Measurements from ENCODE around the gene COL26A1. TPM values are rescaled to one million over a fixed set of nuclear protein-coding genes. Genes with fewer than 3 reads are reported as not detected.
"Not testable (repeated sequence)": the region's sequence is repeated elsewhere in the genome, so short reads cannot be mapped to it uniquely, and the experiment has no call there.

COL26A1 gene
- total RNA-seq, 1 experiment from 2014 or later: not detected

- Histone ChIP-seq H3K4me2 (ENCODE audit: low read length) (no peak overlapping the region), H3K27me3 (ENCODE audit: low read length) (no peaks in the 10 kb centered on the region), H3K79me2 (ENCODE audit: low read length) (no peaks in the 10 kb centered on the region), H2AFZ (ENCODE audit: low read length) (no peak overlapping the region), H4K20me1 (ENCODE audit: low read length) (no peaks in the 10 kb centered on the region), H3K4me3 (ENCODE audit: low read length) (no peak overlapping the region), H3K9me2 (replicated peaks; ENCODE audit: low read length) (no peaks in the 10 kb centered on the region), H3K36me3 (ENCODE audit: low read depth, low read length) (no peaks in the 10 kb centered on the region), H3K9ac (ENCODE audit: low read length) (no peak overlapping the region), H3K4me1 (ENCODE audit: insufficient read depth, low read length) (no peaks in the 10 kb centered on the region), H3K27ac (ENCODE audit: low read length) (no peak overlapping the region), H3F3A (ENCODE audit: low read length, unreplicated experiment) (no peaks in the 10 kb centered on the region), H3K9me3 (ENCODE audit: low read length) (no peaks in the 10 kb centered on the region)
- no TSS peak for BruUV-seq (replicated peaks)
- no peak for DNase-seq
- ChIA-PET POLR2A (ENCODE audit: unreplicated experiment) (no interaction called here), CTCF (interaction anchor here (0.6 kb wide), 1 partner anchor 885 kb away, joined by 10 read pairs; no protein-coding TSS in a partner anchor)
- no peak for TF ChIP-seq EZH2phosphoT487 (IDR thresholded peaks at IDR 0.05; ENCODE audit: borderline replicate concordance, low read length)
- no peak for ATAC-seq
- intact Hi-C loops (cut with micrococcal nuclease): no loop called here
Observed at GRCh38 chr7:101557978-101558741, 195.5 kb downstream of the COL26A1 start.

GRCh38 chr7:101558742-101559325 is 196.2 kb downstream of the COL26A1 start:
- peak; percentile 72 for ATAC-seq
- POLR2A ChIA-PET (ENCODE audit: unreplicated experiment): no interaction called here

DNA sequence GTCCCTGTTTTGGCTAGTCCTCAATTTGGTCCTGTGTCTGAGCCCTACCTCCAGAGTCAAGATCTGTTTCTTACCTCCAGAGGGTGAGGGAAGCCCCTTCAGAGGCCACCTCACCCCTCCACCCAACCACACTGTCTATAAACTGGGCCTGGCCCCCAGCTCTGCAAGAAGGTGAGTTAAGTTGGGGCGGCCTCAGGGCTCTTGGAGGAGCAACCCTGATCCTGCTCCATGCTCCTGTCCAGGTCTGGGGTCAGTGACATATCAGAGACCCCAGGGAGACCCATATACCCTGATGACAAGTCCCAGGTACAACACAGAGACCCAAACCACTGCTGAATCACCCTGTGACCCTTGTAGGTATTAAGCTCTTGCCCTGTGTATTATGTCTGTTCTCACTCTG is 196.9 kb downstream of the COL26A1 start:
- ChIA-PET CTCF (no interaction called here), POLR2A (ENCODE audit: unreplicated experiment) (no interaction called here)
- no TSS peak for BruUV-seq (replicated peaks)
- no peaks in the 10 kb centered on the region for H3K4me1 ChIP-seq (ENCODE audit: insufficient read depth, low read length)
- H3K4me2 ChIP-seq (ENCODE audit: low read length): no peak overlapping the region
- H3K4me3 ChIP-seq (ENCODE audit: low read length): no peak overlapping the region
- no peaks in the 10 kb centered on the region for H3F3A ChIP-seq (ENCODE audit: low read length, unreplicated experiment)
- no peaks in the 10 kb centered on the region for H3K79me2 ChIP-seq (ENCODE audit: low read length)
- no peak for DNase-seq
- intact Hi-C loops (cut with micrococcal nuclease): no loop called here
- H3K27me3 ChIP-seq (ENCODE audit: low read length): no peaks in the 10 kb centered on the region
- ATAC-seq: no peak
- no peak overlapping the region for H3K27ac ChIP-seq (ENCODE audit: low read length)
- H3K36me3 ChIP-seq (ENCODE audit: low read depth, low read length): no peaks in the 10 kb centered on the region
- H3K9me3 ChIP-seq (ENCODE audit: low read length): no peaks in the 10 kb centered on the region
- no peaks in the 10 kb centered on the region for H4K20me1 ChIP-seq (ENCODE audit: low read length)
- TF ChIP-seq, protein P1, sequence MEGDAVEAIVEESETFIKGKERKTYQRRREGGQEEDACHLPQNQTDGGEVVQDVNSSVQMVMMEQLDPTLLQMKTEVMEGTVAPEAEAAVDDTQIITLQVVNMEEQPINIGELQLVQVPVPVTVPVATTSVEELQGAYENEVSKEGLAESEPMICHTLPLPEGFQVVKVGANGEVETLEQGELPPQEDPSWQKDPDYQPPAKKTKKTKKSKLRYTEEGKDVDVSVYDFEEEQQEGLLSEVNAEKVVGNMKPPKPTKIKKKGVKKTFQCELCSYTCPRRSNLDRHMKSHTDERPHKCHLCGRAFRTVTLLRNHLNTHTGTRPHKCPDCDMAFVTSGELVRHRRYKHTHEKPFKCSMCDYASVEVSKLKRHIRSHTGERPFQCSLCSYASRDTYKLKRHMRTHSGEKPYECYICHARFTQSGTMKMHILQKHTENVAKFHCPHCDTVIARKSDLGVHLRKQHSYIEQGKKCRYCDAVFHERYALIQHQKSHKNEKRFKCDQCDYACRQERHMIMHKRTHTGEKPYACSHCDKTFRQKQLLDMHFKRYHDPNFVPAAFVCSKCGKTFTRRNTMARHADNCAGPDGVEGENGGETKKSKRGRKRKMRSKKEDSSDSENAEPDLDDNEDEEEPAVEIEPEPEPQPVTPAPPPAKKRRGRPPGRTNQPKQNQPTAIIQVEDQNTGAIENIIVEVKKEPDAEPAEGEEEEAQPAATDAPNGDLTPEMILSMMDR (conservative IDR thresholded peaks at IDR 0.05; ENCODE audit: low read depth, low read length): no peak
- TF ChIP-seq EZH2 (IDR thresholded peaks at IDR 0.05; ENCODE audit: low read length, unreplicated experiment) (no peak), EZH2phosphoT487 (IDR thresholded peaks at IDR 0.05; ENCODE audit: borderline replicate concordance, low read length) (no peak)
- H3K9me2 ChIP-seq (replicated peaks; ENCODE audit: low read length): no peaks in the 10 kb centered on the region
- no peak overlapping the region for H3K9ac ChIP-seq (ENCODE audit: low read length)
- no peak overlapping the region for H2AFZ ChIP-seq (ENCODE audit: low read length)

More at GRCh38 chr7:101558742-101559325, 196.2 kb downstream of the COL26A1 start:
- H3K79me2 ChIP-seq (ENCODE audit: low read length): no peaks in the 10 kb centered on the region
- no TSS peak for BruUV-seq (replicated peaks)
- no peak overlapping the region for H3K9ac ChIP-seq (ENCODE audit: low read length)
- H3F3A ChIP-seq (ENCODE audit: low read length, unreplicated experiment): no peaks in the 10 kb centered on the region
- no peak overlapping the region for H2AFZ ChIP-seq (ENCODE audit: low read length)
- H4K20me1 ChIP-seq (ENCODE audit: low read length): no peaks in the 10 kb centered on the region
- H3K4me3 ChIP-seq (ENCODE audit: low read length): no peak overlapping the region
- H3K36me3 ChIP-seq (ENCODE audit: low read depth, low read length): no peaks in the 10 kb centered on the region
- no peaks in the 10 kb centered on the region for H3K9me2 ChIP-seq (replicated peaks; ENCODE audit: low read length)
- TF ChIP-seq, protein P1 (conservative IDR thresholded peaks at IDR 0.05; ENCODE audit: low read depth, low read length): peak; percentile 44; the same call in 1 of the 2 replicates
- no peak for TF ChIP-seq EZH2phosphoT487 (IDR thresholded peaks at IDR 0.05; ENCODE audit: borderline replicate concordance, low read length)
- TF ChIP-seq EZH2 (IDR thresholded peaks at IDR 0.05; ENCODE audit: low read length, unreplicated experiment): no peak
- no peak overlapping the region for H3K27ac ChIP-seq (ENCODE audit: low read length)
- DNase-seq: peak; percentile 15
- H3K27me3 ChIP-seq (ENCODE audit: low read length): no peaks in the 10 kb centered on the region
- H3K4me2 ChIP-seq (ENCODE audit: low read length): no peak overlapping the region
- no peaks in the 10 kb centered on the region for H3K9me3 ChIP-seq (ENCODE audit: low read length)
- H3K4me1 ChIP-seq (ENCODE audit: insufficient read depth, low read length): no peaks in the 10 kb centered on the region
- intact Hi-C loops (cut with micrococcal nuclease): no loop called here
- CTCF ChIA-PET: interaction anchor here (0.6 kb wide), 1 partner anchor 885 kb away, joined by 10 read pairs; no protein-coding TSS in a partner anchor

DNA sequence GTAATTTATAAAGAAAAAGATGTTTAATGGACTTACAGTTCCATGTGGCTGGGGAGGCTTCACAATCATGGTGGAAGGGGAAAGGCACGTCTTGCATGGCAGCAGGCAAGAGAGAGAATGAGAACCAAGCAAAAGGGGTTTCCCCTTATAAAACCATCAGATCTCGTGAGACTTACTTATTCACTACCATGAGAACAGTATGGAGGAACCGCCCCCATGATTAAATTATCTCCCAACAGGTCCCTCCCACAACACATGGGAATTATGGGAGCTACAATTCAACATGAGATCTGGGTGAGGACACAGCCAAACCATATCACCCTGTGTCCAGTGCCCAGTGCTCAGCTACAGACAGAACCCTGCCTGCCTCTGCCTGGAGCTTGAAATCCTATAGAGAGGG is 197.3 kb downstream of the COL26A1 start:
- H3F3A ChIP-seq (ENCODE audit: low read length, unreplicated experiment); H3K9me3 ChIP-seq (ENCODE audit: low read length); H3K36me3 ChIP-seq (ENCODE audit: low read depth, low read length); DNase-seq; BruUV-seq (replicated peaks); H3K4me2 ChIP-seq (ENCODE audit: low read length); H3K4me1 ChIP-seq (ENCODE audit: insufficient read depth, low read length); H3K27ac ChIP-seq (ENCODE audit: low read length); H3K9ac ChIP-seq (ENCODE audit: low read length); H3K9me2 ChIP-seq (replicated peaks; ENCODE audit: low read length); POLR2A ChIA-PET (ENCODE audit: unreplicated experiment); intact Hi-C loops (cut with micrococcal nuclease); ATAC-seq; H3K4me3 ChIP-seq (ENCODE audit: low read length); H4K20me1 ChIP-seq (ENCODE audit: low read length); H3K27me3 ChIP-seq (ENCODE audit: low read length); CTCF ChIA-PET; H3K79me2 ChIP-seq (ENCODE audit: low read length); H2AFZ ChIP-seq (ENCODE audit: low read length): not testable (repeated sequence)

All from PC-3 (cell line).